Lung microvascular endothelial cell (primary cell): ENCODE data around the gene KATNA1. TPM values are rescaled to one million over a fixed set of nuclear protein-coding genes. Genes with fewer than 3 reads are reported as not detected.
"Not testable (repeated sequence)": the region's sequence is repeated elsewhere in the genome, so short reads cannot be mapped to it uniquely, and the experiment has no call there.

ENCODE experiments used
- DNase-seq, 2 donors: peaks; one replicate each; pipeline versions ENCODE4 v3.0.0 to v3.0.0-alpha.2; 2010; ENCODE audit warnings: low read depth in 2 of 2
- total RNA-seq: library from RNA; depleted of rRNA; stranded (reverse); fragments of >200 nt; gene quantifications from 2 replicates; pipeline ENCODE4 v1.2.1, GENCODE V29; 2014

Gene KATNA1
- 13.5 and 14.9 TPM in 2 replicates for total RNA-seq

DNA sequence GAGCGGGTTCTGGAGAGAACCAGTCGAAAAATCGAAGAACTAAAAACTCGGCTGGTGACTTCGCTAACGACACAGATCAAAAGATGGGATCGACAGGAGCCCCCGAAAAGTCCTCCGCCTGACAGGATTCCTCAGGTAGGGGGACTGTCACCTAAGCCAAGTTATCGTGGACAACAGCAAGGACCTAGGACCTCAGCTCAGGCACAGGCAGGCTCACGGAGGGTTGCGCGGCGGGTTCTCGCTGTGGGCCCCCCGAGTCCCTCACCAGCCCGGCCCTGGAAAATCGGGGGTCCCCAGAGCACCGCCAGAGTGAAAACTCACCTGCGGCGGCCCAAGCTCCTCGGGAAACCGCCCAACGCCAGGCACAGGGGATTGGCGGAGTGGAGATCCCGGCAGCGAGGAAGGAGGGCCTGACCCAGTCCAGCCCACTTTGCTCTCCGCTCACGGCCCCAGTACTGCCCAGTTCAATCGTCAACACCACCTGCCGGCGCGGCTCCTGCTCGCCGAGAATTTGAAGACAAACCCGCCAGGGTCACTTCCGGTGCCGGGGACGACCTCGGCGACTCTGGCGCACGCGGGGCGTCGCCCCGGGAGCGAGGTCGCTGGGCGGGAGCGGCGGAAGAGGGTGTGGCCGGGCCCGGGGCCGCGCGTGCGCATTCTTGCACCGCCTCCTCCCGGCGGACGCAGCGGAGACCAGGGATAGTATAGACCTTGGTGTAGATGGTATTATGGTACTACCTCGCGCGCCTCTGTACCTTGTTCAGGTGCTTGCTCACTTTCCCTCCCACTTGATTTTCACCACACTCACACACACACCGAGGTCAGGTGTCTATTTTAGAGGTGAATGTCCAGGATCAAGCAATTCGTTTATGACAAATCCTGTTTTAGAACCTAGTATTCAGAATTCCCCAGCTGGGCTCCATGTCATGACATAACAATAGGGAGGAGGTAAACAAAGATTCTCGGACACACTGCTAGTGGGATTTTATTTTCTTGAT is at the start of gene KATNA1:
TSS of gene KATNA1 (minus strand) at position 567 of the 998 bp plus-strand sequence. CDS start 10,167 bp downstream, outside the sequence.
- peak; percentile 77 to 82 for DNase-seq

GRCh38 chr6:149698175-149698574 is 49.7 kb upstream of the KATNA1 start:
- DNase-seq = no peak

DNA sequence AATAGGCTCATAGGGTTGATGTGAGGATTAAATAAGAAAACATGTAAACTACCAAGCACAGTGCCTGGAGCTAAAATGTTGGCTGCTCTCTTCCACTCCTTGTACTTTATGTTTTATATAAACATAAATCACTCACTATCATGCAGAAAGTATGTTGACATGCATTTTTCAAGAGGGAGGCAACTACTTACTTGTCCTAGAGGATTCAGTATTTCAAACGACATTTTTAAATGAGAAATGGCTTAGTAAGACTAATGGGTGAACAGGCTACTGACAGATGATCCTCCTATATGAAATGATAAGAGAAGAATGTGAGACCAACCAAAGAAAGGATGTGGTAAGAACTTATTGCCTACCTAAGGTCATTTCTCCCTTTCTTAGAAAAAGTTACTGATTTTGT is 48.4 kb upstream of the KATNA1 start:
- no peak for DNase-seq

GRCh38 chr6:149694921-149695320 is 46.4 kb upstream of the KATNA1 start:
- no peak for DNase-seq

GRCh38 chr6:149691201-149691600 is 42.7 kb upstream of the KATNA1 start:
- DNase-seq = no peak

DNA sequence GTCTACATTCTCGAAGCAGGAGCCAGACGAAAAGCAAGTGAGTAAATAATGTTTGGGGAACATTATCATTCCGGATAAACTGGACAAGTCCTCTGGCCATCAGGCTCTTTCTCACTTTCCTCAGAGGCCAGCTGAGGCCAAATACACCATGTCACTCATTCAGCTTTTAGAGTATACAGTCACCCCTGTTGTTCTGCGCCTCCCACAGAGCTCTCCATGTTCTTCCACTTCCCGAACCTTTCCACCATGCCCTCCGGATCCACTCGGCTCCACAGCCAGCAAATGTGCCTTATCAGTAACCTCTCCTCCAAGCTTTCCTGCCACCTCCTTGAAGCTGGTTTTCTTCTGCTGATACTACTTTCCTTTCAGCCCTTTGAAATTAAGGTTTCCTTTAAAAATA is 37.7 kb upstream of the KATNA1 start:
- DNase-seq = no peak

DNA sequence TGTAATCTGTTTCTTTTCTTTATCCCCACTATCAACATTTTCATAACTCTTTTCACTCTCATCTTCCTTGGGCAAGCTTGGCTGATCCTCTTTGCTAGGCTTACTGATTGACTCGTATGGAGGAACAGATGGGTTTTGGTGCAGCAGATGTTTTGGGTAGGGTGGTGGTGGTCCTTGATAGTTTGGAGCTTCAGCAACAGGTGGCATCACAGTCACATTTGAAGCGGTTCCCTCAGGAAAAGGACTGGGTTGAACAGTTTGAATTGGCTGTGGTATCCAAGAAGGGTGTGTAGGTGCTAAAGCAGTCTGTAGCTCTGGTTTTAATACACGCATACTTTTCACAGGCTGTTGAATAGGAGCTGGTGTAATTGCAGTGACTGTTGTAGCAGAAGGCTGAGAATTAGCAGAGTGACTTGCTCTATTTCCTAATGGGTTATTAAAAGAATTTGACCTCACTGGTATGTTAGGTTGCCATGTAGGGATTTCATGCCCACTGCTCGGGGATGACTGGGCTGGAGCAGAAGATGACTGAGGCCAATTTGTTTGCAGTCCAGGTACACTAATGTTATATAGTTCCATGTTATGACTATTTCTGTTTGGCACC is 34.8 kb upstream of the KATNA1 start:
- no peak for DNase-seq

DNA sequence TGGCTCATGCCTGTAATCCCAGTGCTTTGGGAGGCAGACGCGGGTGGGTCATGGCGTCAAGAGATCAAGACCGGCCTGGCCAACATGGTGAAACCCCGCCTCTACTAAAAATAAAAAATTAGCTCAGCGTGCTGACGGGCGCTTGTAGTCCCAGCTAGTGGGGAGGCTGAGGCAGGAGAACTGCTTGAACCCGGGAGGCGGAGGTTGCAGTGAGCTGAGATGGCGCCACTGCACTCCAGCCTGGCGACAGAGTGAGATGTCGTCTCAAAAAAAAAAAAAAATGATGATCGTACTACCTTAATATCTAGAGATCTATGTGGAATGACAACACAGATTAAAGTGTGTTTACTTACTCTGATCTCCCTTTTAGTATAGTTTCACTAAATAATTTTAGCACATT is 33.3 kb upstream of the KATNA1 start:
- DNase-seq = not testable (repeated sequence)

DNA sequence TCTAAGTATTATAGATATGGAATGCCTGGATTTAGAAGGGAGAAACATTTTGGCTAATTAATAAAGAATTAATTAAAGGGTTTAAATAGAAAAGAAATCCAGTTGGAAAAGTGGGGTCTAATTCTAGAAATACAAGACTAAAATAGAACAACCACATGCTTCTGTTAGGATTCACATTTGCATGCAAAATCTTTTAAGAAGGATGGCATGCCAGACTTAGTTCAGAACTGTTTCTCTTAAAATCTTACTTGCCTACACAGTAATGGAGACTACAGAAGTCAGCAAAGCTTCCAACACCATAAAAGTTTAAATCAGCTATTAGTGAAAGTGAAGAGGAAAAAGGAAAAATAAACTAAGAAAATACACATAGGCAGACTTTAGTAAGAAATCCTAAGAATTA is 32.7 kb upstream of the KATNA1 start:
- no peak for DNase-seq

- DNase-seq = no peak
These were observed 32.0 kb upstream of the KATNA1 start for GRCh38 chr6:149680503-149680902.

GRCh38 chr6:149672265-149672664 is 23.8 kb upstream of the KATNA1 start:
- DNase-seq = not testable (repeated sequence)

DNA sequence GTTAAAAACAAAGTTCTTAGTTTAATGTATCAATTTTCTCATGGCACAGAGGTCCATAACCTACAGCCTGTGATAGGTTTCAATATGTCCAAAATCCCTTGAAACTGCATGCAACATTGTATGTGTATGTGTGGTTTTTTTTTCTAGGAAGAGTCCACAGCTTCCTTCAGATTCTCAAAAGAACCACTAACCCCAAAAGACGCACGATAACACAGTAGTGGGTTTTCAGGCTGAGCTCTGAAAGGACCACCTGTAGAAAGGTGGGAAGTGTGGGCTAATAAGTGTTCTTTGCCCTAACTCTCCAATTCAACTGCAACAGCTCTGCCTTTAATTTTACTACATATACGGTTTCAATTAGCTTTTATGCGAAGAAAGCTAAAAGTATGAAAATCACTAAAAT is 11.5 kb upstream of the KATNA1 start:
- no peak for DNase-seq

GRCh38 chr6:149657441-149657840 is 8.9 kb upstream of the KATNA1 start:
- DNase-seq = no peak

DNA sequence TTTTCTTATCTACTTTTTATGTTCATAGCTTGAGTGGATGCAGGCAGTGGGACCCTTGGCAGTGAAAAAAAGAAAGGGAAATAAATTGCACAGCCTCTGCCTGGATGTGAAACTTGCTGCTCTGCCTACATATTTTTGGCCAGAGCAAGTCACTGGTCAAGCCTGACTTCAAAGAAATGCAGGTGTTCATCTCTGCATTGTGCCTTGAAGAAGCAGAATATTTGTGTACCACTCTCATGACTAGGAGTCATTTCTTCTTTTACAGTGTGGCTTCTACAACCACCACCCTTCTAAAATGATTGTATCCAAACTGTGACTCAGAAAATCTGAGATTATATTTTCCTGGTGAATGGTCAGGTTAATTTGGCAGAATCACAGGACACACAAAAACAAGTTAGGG is 2.5 kb upstream of the KATNA1 start:
- no peak for DNase-seq

DNA sequence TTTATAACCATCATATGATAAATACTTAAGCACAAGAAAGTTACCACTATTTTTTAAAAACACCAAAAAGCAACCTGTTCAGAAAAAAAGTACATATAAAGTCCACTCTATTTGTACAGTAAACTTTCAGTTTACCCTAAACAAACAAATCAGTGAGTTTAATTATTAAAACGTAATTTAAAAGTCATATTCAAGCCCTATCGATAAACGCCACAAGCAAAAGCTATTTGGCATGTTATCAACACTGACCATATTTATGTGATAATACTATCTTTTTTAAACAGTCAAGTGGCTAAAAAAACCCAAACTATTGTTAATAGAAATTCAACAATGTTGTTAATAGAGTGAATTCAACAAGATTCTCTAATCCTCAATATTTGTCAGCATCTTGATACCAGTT is 1.9 kb downstream of the KATNA1 start:
- no peak for DNase-seq

DNA sequence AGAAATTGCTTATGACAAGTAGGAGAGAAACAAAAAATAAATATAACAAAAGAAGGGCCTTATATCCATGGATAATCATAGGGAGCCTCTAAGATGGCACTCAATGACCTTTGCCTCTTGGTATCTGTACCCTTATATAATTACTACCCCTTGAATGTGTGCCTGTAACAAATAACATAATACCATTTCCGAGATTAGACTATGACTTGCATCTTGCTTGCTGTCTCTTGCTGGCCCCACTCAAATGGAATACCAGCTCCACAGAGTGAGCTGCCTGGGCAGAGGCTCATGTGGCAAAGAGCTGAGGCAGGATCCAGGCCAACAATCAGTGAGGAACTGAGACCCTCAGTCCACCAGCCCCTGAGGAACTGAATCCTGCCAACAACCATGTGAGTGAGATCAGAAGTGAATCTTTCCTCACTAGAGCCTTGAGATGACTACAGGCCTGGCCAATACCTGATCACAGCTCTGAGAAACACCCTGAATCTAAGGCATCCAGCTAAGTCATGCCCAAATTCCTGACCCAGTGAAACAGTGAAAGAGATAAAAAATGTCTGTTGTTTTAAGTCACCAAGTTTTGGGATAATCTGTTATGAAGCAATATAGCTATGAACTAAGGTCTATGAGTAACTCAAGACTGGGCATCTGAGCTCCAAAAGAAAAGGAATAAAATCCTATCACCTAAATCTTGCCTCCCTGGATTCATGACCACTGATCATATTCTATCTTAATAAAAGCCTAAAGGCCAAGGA is 5.5 kb downstream of the KATNA1 start:
- DNase-seq = no peak

- DNase-seq = peak in 1 of 2 donors; percentile 4
These were observed 12.4 kb downstream of the KATNA1 start for GRCh38 chr6:149636124-149636523.

DNA sequence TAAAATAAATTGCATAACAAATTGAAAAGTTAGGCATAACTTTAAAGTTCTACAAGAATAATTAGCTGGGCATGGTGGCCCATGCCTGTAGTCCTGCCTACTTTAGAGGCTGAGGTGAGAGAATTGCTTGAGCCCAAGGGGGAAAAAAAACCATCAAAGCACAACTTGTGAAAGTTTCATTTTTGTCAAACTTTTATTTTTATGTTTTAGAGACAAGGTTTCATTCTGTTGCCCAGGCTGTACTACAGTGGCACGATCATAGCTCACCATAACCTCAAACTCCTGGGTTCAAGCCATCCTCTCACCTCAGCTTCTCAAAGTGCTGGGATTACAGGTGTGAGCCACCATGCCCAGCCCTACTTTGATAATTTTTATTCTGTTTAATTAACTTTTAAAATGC is 14.2 kb downstream of the KATNA1 start:
- DNase-seq = no peak

DNA sequence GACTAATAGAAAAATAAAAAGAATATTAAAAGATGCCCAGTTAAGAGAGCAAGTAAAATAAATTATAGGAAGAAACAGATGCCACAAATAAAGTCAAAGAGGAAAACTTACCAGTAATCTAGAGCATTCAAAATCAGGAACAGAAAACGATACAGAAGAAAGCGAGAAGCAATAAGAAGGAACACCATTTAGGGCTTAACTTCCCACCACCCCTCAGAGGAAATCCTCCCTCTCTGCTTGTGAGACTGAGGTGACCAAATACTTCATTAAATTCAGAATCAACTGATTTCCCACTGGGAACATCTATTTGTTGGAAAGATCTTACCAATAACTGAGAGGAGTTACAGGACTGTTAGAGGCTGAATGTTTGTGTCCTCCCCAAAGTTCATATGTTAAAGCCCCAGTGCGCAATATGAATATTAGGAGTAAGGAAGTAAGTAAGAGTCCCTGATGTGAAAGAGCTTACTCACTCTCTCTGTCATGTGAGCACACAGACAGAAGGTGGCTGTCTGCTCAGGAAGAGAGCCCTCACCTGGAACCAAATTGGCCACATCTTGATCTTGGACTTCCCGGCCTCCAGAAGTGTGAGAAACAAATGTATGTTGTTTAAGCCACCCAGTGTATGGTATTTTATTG is 19.5 kb downstream of the KATNA1 start:
- DNase-seq = no peak

GRCh38 chr6:149627672-149628071 is 20.8 kb downstream of the KATNA1 start:
- no peak for DNase-seq

- no peak for DNase-seq
These were observed 32.7 kb downstream of the KATNA1 start for GRCh38 chr6:149615805-149616204.

- DNase-seq = no peak
These were observed 34.2 kb downstream of the KATNA1 start for GRCh38 chr6:149614337-149614736.
